GM12878 (cell line): ENCODE measurements around the gene PDZRN4. TPM values are rescaled to one million over a fixed set of nuclear protein-coding genes. Genes with fewer than 3 reads are reported as not detected.

ENCODE experiments used
- ATAC-seq: fragments of 200-7000 bp; cut with Tn5 transposase; 3 replicates; pipeline ENCODE4 v1.9.1; 2020; ENCODE audit warnings: mild to moderate bottlenecking, moderate library complexity
- BruUV-seq: library from RNA; stranded (reverse); fragments of 400-500 nt; replicated peaks from 2 replicates; lab custom pipeline; 2021; lab: Mats Ljungman, UMichigan
- CTCF ChIA-PET: fragments of 300-600 bp; sonication (Branson Sonifier 250); formaldehyde crosslinking; extraction: SDS; loops from one replicate; lab custom pipeline; 2021; ENCODE audit warnings: inconsistent platforms; lab: Yijun Ruan, JAX
- POLR2A ChIA-PET: fragments of 350-600 bp; formaldehyde crosslinking; extraction: SDS; loops from one replicate; lab custom pipeline; 2021; ENCODE audit warnings: inconsistent platforms; lab: Charles Lee
- RAD21 ChIA-PET: fragments of 300-600 bp; sonication (Branson Sonifier 250); formaldehyde crosslinking; loops from one replicate; lab custom pipeline; 2023; ENCODE audit warnings: antibody characterized with exemption; ENCODE audit not compliant: unreplicated experiment; lab: Charles Lee
- SMC1A ChIA-PET: fragments of 300-600 bp; sonication (Branson Sonifier 250); formaldehyde crosslinking; loops from one replicate; lab custom pipeline; 2023; ENCODE audit not compliant: unreplicated experiment, uncharacterized antibody; lab: Charles Lee
- DNase-seq: peaks from one replicate; pipeline ENCODE4 v3.0.0-alpha.2; 2011; ENCODE audit warnings: low read depth, low spot score
- FAIRE-seq: peaks from 3 replicates; lab custom pipeline; 2011; peaks lifted over from hg19 to GRCh38; lab: Jason Lieb, UNC
- H2AFZ ChIP-seq: 2 replicates; pipeline ENCODE4 v1.6.0; 2011; ENCODE audit warnings: low read depth, low read length, control low read depth; ENCODE audit not compliant: control insufficient read depth
- H3K27ac ChIP-seq: 2 replicates; pipeline ENCODE4 v1.5.1; 2011; ENCODE audit warnings: control low read depth; ENCODE audit not compliant: control insufficient read depth, insufficient read depth
- H3K27me3 ChIP-seq, 2 experiments: replicated peaks in 1 of 2; 2 replicates each; pipeline versions ENCODE4 v1.6.0 to v1.6.1; 2011; ENCODE audit warnings: low read length in 1 of 2; ENCODE audit not compliant: control insufficient read depth in 2 of 2, insufficient read depth in 2 of 2
- H3K36me3 ChIP-seq, 2 experiments: 2 replicates each; pipeline ENCODE4 v1.5.1; 2011; ENCODE audit warnings: low read length in 1 of 2; ENCODE audit not compliant: control insufficient read depth in 2 of 2, insufficient read depth in 2 of 2
- H3K4me1 ChIP-seq: 2 replicates; pipeline ENCODE4 v1.6.1; 2011; ENCODE audit warnings: mild to moderate bottlenecking, low read length, moderate library complexity, mixed read lengths; ENCODE audit not compliant: control insufficient read depth, insufficient read depth
- H3K4me2 ChIP-seq: 2 replicates; pipeline ENCODE4 v1.6.0; 2011; ENCODE audit warnings: control low read depth; ENCODE audit not compliant: control insufficient read depth, insufficient read depth
- H3K4me3 ChIP-seq: fragments of 200-600 bp; sonication (generic); 2 replicates; pipeline ENCODE4 v1.5.1; 2016
- H3K79me2 ChIP-seq: 2 replicates; pipeline ENCODE4 v1.6.0; 2011; ENCODE audit warnings: low read length; ENCODE audit not compliant: control insufficient read depth, insufficient read depth
- H3K9ac ChIP-seq: 2 replicates; pipeline ENCODE4 v1.8.0; 2011; ENCODE audit warnings: low read length, control low read depth, mixed read lengths; ENCODE audit not compliant: control insufficient read depth, insufficient read depth
- H3K9me3 ChIP-seq: replicated peaks from 3 replicates; pipeline ENCODE4 v1.5.1; 2011; ENCODE audit warnings: mild to moderate bottlenecking, low read length; ENCODE audit not compliant: control insufficient read depth, insufficient read depth
- H4K20me1 ChIP-seq: 2 replicates; pipeline ENCODE4 v1.6.0; 2011; ENCODE audit not compliant: control insufficient read depth, insufficient read depth
- ATF2 ChIP-seq: IDR thresholded peaks from 2 replicates; pipeline ENCODE4 v1.6.1; 2012; ENCODE audit warnings: low read length, inconsistent platforms
- CBX5 ChIP-seq: sonication (generic); IDR thresholded peaks from 2 replicates; pipeline ENCODE4 v1.6.1; 2016; ENCODE audit warnings: low read depth, moderate library complexity, mild to moderate bottlenecking, inconsistent platforms
- CUX1 ChIP-seq: IDR thresholded peaks from 2 replicates; pipeline ENCODE4 v1.6.1; 2012; ENCODE audit warnings: improper control_type of control experiment, low read depth, low read length; ENCODE audit not compliant: insufficient replicate concordance
- DPF2 ChIP-seq: fragments of 450-650 bp; IDR thresholded peaks from 2 replicates; pipeline ENCODE4 v1.6.1; 2017; ENCODE audit warnings: mild to moderate bottlenecking
- E2F8 ChIP-seq: fragments of 450-650 bp; IDR thresholded peaks from 2 replicates; pipeline ENCODE4 v1.6.1; 2018; ENCODE audit warnings: mild to moderate bottlenecking, low read depth, moderate library complexity; ENCODE audit not compliant: partially characterized antibody
- HCFC1 ChIP-seq: fragments of 150-350 bp; IDR thresholded peaks from 2 replicates; pipeline ENCODE4 v1.6.1; 2014; ENCODE audit warnings: low read length
- PAX8 ChIP-seq: fragments of 450-650 bp; IDR thresholded peaks from 2 replicates; pipeline ENCODE4 v1.6.1; 2017; ENCODE audit warnings: mild to moderate bottlenecking, moderate library complexity
- SP1 ChIP-seq: IDR thresholded peaks from one replicate; pipeline ENCODE4 v1.6.1; 2011; ENCODE audit warnings: low read depth, low read length
- STAT3 ChIP-seq: IDR thresholded peaks from 2 replicates; pipeline ENCODE4 v1.6.1; 2011; ENCODE audit warnings: low read depth, low read length, improper control_type of control experiment
- TBL1XR1 ChIP-seq: IDR thresholded peaks from 2 replicates; pipeline ENCODE4 v1.6.1; 2012; ENCODE audit warnings: low read depth, low read length, improper control_type of control experiment
- TCF3 ChIP-seq: IDR thresholded peaks from 2 replicates; pipeline ENCODE4 v1.6.1; 2012; ENCODE audit warnings: low read depth, mild to moderate bottlenecking, low read length, borderline replicate concordance; ENCODE audit not compliant: insufficient read depth
- USF2 ChIP-seq: IDR thresholded peaks from 2 replicates; pipeline ENCODE4 v1.6.1; 2011; ENCODE audit warnings: low read depth, low read length, improper control_type of control experiment, borderline replicate concordance
- ZNF217 ChIP-seq: fragments of 450-650 bp; IDR thresholded peaks from 2 replicates; pipeline ENCODE4 v1.6.1; 2017; ENCODE audit warnings: antibody characterized with exemption, mild to moderate bottlenecking
- ZSCAN29 ChIP-seq: fragments of 450-650 bp; IDR thresholded peaks from 2 replicates; pipeline ENCODE4 v1.6.1; 2017; ENCODE audit warnings: mild to moderate bottlenecking, moderate library complexity
- in situ Hi-C: fragments of 300-500 bp; cut with MboI; formaldehyde crosslinking; loops from 9 replicates; pipeline ENCODE4 v1.14.3; 2018; ENCODE audit warnings: mixed read lengths
- intact Hi-C: fragments of 100-400 bp; cut with micrococcal nuclease; formaldehyde crosslinking; loops from one replicate; pipeline ENCODE4 v1.14.2; 2022; ENCODE audit not compliant: unreplicated experiment
- polyA plus RNA-seq, 11 experiments: library from polyadenylated mRNA; depleted of rRNA in 4 of 11; unstranded in 6 of 11; stranded (reverse) in 5 of 11; fragments of >200 nt; fragmentation: Nextera tagmentation in 4 of 11; fragmentation: Illumina TruSeq in 1 of 11; extraction: Ambion mirVana in 4 of 11; extraction: Trizol in 1 of 11; gene quantifications; 1 replicate in 1 of 11; 2 replicates in 10 of 11; pipeline versions ENCODE4 v1.2.1 to v1.2.3, GENCODE V29; 2011 to 2016; ENCODE audit warnings: inconsistent platforms in 2 of 11, missing spikeins in 2 of 11, low read depth in 1 of 11
- total RNA-seq, 4 experiments: library from RNA; depleted of rRNA in 3 of 4; stranded (reverse); fragments of >200 nt in 3 of 4; fragmentation: Illumina TruSeq in 1 of 4; extraction: Trizol in 1 of 4; gene quantifications; 2 replicates each; pipeline versions ENCODE4 v1.2.1 to v1.2.3, GENCODE V29; 2013 to 2021

Gene PDZRN4
- total and polyA plus RNA-seq, 10 of the 15 experiments (the other 5 are each of a cell fraction or from before 2014, with no cell fraction given), result 0.03 TPM; not detected in 9

- TF ChIP-seq TBL1XR1 (no peak), USF2 (no peak), CUX1 (no peak), HCFC1 (no peak)
Measured at GRCh38 chr12:41336041-41336549, 148.0 kb downstream of the PDZRN4 start (continued).

GRCh38 chr12:41339784-41340183 lies 151.7 kb downstream of the PDZRN4 start:
- Histone ChIP-seq H4K20me1 (no peaks in the 10 kb centered on the region), H3K79me2 (no peaks in the 10 kb centered on the region), H3K36me3 (no peaks in the 10 kb centered on the region), H3K27me3 (no peaks in the 10 kb centered on the region), H3K4me2 (no peak overlapping the region), H3K27ac (no peak overlapping the region), H3K9me3 (no peaks in the 10 kb centered on the region), H3K4me1 (no peaks in the 10 kb centered on the region), H3K4me3 (no peak overlapping the region), H3K9ac (no peak overlapping the region), H2AFZ (no peak overlapping the region)
- ChIA-PET CTCF (no interaction called here), SMC1A (interaction anchor here (0.8 kb wide), 1 partner anchor 8 kb away, joined by 3 read pairs; no protein-coding TSS in a partner anchor), POLR2A (no interaction called here), RAD21 (interaction anchor here (0.8 kb wide), 1 partner anchor 13 kb away, joined by 3 read pairs; no protein-coding TSS in a partner anchor)
- DNase-seq (no peak), FAIRE-seq (no peak), ATAC-seq (no peak)
- intact Hi-C loops (no loop called here), in situ Hi-C loops (no loop called here)
- BruUV-seq, result no TSS peak
- no peak for TF ChIP-seq ATF2
- no peak for TF ChIP-seq DPF2
- no peak for TF ChIP-seq ZNF217
- TF ChIP-seq E2F8, result no peak
- TF ChIP-seq ZSCAN29, result no peak
- TF ChIP-seq CBX5, result no peak
- TF ChIP-seq SP1, result no peak
- TF ChIP-seq TCF3, result no peak
- TF ChIP-seq PAX8, result no peak
- no peak for TF ChIP-seq STAT3
